ENCODE measurements around the gene MEI4. TPM values are rescaled to one million over a fixed set of nuclear protein-coding genes. Genes with fewer than 3 reads are reported as not detected.
"Not testable (repeated sequence)": the region's sequence is repeated elsewhere in the genome, so short reads cannot be mapped to it uniquely, and the experiment has no call there.

MEI4 gene
- total RNA-seq, 1 donor from 2014 or later: 1.0 TPM

DNA sequence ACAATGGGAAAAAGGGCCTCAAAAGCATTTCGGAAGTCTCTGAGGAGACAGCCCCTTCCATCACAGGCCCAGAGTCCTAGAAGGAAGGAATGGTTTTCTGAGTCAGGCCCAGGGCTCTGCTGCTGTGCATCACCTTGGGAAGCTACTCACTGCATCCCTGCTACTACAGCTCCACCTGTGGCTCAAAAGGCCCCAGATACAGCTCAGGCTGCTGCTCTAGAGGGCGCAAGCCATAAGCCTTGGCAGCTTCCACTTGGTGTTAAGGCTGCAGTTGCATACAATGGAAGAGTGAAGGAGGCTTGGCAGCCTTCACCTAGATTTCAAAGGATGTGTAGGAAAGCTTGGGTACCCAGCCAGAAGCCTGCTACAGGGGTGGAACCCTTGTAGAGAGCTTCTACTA is 54.8 kb downstream of the MEI4 start:
- Histone ChIP-seq H3K27me3 (no peaks in the 10 kb centered on the region), H3F3A (ENCODE audit: low read depth) (no peaks in the 10 kb centered on the region), H3K36me3 (no peaks in the 10 kb centered on the region), H3K9me3 (ENCODE audit: low read depth) (no peaks in the 10 kb centered on the region), H3K4me3 (no peak overlapping the region), H2AFZ (replicated peaks) (no peak overlapping the region), H3K4me1 (no peaks in the 10 kb centered on the region), H3K9ac (no peak overlapping the region), H3K79me2 (ENCODE audit: low read depth) (no peaks in the 10 kb centered on the region), H4K20me1 (ENCODE audit: low read depth) (no peaks in the 10 kb centered on the region), H3K27ac (no peak overlapping the region), H3K4me2 (no peak overlapping the region)
- TF ChIP-seq EZH2phosphoT487 (IDR thresholded peaks at IDR 0.05) (no peak), EZH2 (IDR thresholded peaks at IDR 0.05) (no peak)
- H3K4me1 Mint-ChIP-seq: peaks cover 2% of the 10 kb centered on the region
- H3K36me3 Mint-ChIP-seq: no peaks in the 10 kb centered on the region
- H3K4me3 Mint-ChIP-seq: no peak overlapping the region
- H3K9me3 Mint-ChIP-seq: peaks cover 3% of the 10 kb centered on the region
- peaks cover 2% of the 10 kb centered on the region for H3K27me3 Mint-ChIP-seq (ENCODE audit: insufficient read depth, low read depth)
- DNase-seq (ENCODE audit: low spot score): no peak
- H3K27ac Mint-ChIP-seq: no peak overlapping the region

DNA sequence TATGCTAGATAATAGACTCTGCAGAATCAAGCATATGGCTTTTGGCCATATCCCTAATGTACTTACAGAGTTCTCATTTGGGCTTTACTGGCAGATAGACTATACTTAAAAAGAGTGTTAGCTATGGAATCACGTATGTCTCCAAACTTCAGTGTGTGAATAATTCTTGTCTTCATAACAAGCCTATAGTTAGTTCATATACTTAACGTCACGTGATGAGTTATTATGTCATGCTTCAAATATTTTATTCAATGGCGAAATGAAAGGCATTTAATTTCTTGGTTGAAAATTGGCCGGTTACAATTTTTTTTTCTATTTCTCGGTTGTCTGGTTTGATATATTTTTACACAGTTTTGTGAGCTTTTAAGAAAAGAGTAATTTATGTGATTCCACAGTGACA is 62.7 kb downstream of the MEI4 start:
- Mint-ChIP-seq H3K9me3 (no peaks in the 10 kb centered on the region), H3K27me3 (ENCODE audit: insufficient read depth, low read depth) (peaks cover 4% of the 10 kb centered on the region), H3K36me3 (no peaks in the 10 kb centered on the region), H3K4me3 (no peak overlapping the region), H3K27ac (no peak overlapping the region), H3K4me1 (peaks cover 10% of the 10 kb centered on the region)
- Histone ChIP-seq H3K9ac (no peak overlapping the region), H2AFZ (replicated peaks) (no peak overlapping the region), H3K4me2 (no peak overlapping the region), H3K27me3 (no peaks in the 10 kb centered on the region), H3K36me3 (no peaks in the 10 kb centered on the region), H3K79me2 (ENCODE audit: low read depth) (no peaks in the 10 kb centered on the region), H3K9me3 (ENCODE audit: low read depth) (no peaks in the 10 kb centered on the region), H3K27ac (no peak overlapping the region), H3F3A (ENCODE audit: low read depth) (no peaks in the 10 kb centered on the region), H4K20me1 (ENCODE audit: low read depth) (no peaks in the 10 kb centered on the region), H3K4me3 (no peak overlapping the region), H3K4me1 (peaks cover 8% of the 10 kb centered on the region)
- DNase-seq (ENCODE audit: low spot score): no peak
- TF ChIP-seq, protein P1, sequence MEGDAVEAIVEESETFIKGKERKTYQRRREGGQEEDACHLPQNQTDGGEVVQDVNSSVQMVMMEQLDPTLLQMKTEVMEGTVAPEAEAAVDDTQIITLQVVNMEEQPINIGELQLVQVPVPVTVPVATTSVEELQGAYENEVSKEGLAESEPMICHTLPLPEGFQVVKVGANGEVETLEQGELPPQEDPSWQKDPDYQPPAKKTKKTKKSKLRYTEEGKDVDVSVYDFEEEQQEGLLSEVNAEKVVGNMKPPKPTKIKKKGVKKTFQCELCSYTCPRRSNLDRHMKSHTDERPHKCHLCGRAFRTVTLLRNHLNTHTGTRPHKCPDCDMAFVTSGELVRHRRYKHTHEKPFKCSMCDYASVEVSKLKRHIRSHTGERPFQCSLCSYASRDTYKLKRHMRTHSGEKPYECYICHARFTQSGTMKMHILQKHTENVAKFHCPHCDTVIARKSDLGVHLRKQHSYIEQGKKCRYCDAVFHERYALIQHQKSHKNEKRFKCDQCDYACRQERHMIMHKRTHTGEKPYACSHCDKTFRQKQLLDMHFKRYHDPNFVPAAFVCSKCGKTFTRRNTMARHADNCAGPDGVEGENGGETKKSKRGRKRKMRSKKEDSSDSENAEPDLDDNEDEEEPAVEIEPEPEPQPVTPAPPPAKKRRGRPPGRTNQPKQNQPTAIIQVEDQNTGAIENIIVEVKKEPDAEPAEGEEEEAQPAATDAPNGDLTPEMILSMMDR (IDR thresholded peaks at IDR 0.05): no peak
- no peak for TF ChIP-seq EZH2 (IDR thresholded peaks at IDR 0.05)
- no peak for TF ChIP-seq EZH2phosphoT487 (IDR thresholded peaks at IDR 0.05)

DNA sequence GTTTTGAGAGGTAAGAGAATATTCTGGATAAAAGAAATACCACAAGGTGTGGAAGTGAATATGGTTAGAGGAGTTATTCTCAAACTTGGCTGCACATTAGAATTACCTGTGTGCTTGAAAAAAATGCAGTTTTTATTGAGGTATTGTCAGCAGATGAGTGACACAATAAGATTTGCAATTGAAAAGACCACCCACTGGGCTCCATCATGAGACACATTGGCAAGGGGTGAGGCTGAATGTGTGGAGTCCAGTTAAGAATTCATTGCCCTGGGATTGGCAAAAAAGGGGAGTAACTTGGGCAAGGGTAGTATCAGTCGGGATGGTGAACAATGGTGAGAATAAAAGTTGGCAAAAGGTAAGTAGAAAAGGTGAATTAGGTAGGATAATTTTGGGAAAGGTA is 63.5 kb downstream of the MEI4 start:
- no peaks in the 10 kb centered on the region for H3K9me3 ChIP-seq (ENCODE audit: low read depth)
- peaks cover 10% of the 10 kb centered on the region for H3K4me1 Mint-ChIP-seq
- no peak overlapping the region for H3K4me2 ChIP-seq
- H3K27me3 ChIP-seq: no peaks in the 10 kb centered on the region
- no peaks in the 10 kb centered on the region for H3K9me3 Mint-ChIP-seq
- no peak overlapping the region for H3K4me3 ChIP-seq
- no peaks in the 10 kb centered on the region for H3K36me3 Mint-ChIP-seq
- TF ChIP-seq EZH2phosphoT487 (IDR thresholded peaks at IDR 0.05) (no peak), EZH2 (IDR thresholded peaks at IDR 0.05) (no peak)
- TF ChIP-seq, protein P1 (IDR thresholded peaks at IDR 0.05): no peak
- no peaks in the 10 kb centered on the region for H4K20me1 ChIP-seq (ENCODE audit: low read depth)
- H3K27ac Mint-ChIP-seq: no peak overlapping the region
- no peaks in the 10 kb centered on the region for H3F3A ChIP-seq (ENCODE audit: low read depth)
- H2AFZ ChIP-seq (replicated peaks): no peak overlapping the region
- no peaks in the 10 kb centered on the region for H3K79me2 ChIP-seq (ENCODE audit: low read depth)
- H3K27ac ChIP-seq: no peak overlapping the region
- H3K4me3 Mint-ChIP-seq: no peak overlapping the region
- H3K4me1 ChIP-seq: peaks cover 8% of the 10 kb centered on the region
- no peaks in the 10 kb centered on the region for H3K36me3 ChIP-seq
- peaks cover 4% of the 10 kb centered on the region for H3K27me3 Mint-ChIP-seq (ENCODE audit: insufficient read depth, low read depth)
- H3K9ac ChIP-seq: no peak overlapping the region
- peak; percentile 28 for DNase-seq (ENCODE audit: low spot score)

DNA sequence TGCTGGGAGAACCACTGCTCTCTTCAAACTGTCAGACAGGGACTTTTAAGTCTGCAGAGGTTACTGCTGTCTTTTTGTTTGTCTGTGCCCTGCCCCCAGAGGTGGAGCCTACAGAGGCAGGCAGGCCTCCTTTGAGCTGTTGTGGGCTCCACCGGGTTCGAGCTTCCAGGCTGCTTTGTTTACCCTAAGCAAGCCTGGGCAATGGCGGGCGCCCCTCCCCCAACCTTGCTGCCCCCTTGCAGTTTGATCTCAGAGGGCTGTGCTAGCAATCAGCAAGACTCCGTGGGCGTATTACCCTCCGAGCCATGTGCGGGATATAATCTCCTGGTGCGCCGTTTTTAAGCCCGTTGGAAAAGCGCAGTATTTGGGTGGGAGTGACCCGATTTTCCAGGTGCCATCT is 83.2 kb downstream of the MEI4 start:
- H3K4me1 Mint-ChIP-seq; H3F3A ChIP-seq (ENCODE audit: low read depth); H3K27ac Mint-ChIP-seq; H3K9ac ChIP-seq; H3K79me2 ChIP-seq (ENCODE audit: low read depth); H2AFZ ChIP-seq (replicated peaks); H3K9me3 Mint-ChIP-seq; H4K20me1 ChIP-seq (ENCODE audit: low read depth); H3K27ac ChIP-seq; H3K27me3 Mint-ChIP-seq (ENCODE audit: insufficient read depth, low read depth); H3K4me2 ChIP-seq; H3K4me3 ChIP-seq; DNase-seq (ENCODE audit: low spot score); H3K27me3 ChIP-seq; H3K9me3 ChIP-seq (ENCODE audit: low read depth); H3K36me3 ChIP-seq; H3K4me3 Mint-ChIP-seq; H3K36me3 Mint-ChIP-seq; H3K4me1 ChIP-seq: not testable (repeated sequence)

Data from neural progenitor cell (in vitro differentiated cells).